Trophoblast cell (in vitro differentiated cells and primary cell): ENCODE measurements around the gene TSHR.
A peak's percentile ranks its signal among the peaks of the same experiment; 100 is the strongest.

Experiments
- DNase-seq, 2 donors: peaks; one replicate each; pipeline ENCODE4 v3.0.0-alpha.2; 2016
- H2AFZ ChIP-seq: 2 replicates; pipeline ENCODE4 v1.6.1; 2013; ENCODE audit warnings: low read length, moderate library complexity, mild to moderate bottlenecking; ENCODE audit not compliant: insufficient read depth, poor library complexity
- H2AK5ac ChIP-seq: 2 replicates; pipeline ENCODE4 v1.6.1; 2013; ENCODE audit warnings: mild to moderate bottlenecking, low read length
- H2BK120ac ChIP-seq: 2 replicates; pipeline ENCODE4 v1.6.1; 2013; ENCODE audit warnings: low read length, mild to moderate bottlenecking, moderate library complexity; ENCODE audit not compliant: insufficient read depth, poor library complexity
- H2BK12ac ChIP-seq: 2 replicates; pipeline ENCODE4 v1.6.1; 2013; ENCODE audit warnings: mild to moderate bottlenecking, low read length, moderate library complexity
- H2BK5ac ChIP-seq: 2 replicates; pipeline ENCODE4 v1.6.1; 2013; ENCODE audit warnings: low read length, low read depth, moderate library complexity, mild to moderate bottlenecking; ENCODE audit not compliant: poor library complexity
- H3K14ac ChIP-seq: 2 replicates; pipeline ENCODE4 v1.6.1; 2013; ENCODE audit warnings: mild to moderate bottlenecking, low read length
- H3K18ac ChIP-seq: 2 replicates; pipeline ENCODE4 v1.6.1; 2013; ENCODE audit warnings: mild to moderate bottlenecking, low read length
- H3K23ac ChIP-seq: 2 replicates; pipeline ENCODE4 v1.6.1; 2013; ENCODE audit warnings: low read length
- H3K27ac ChIP-seq: 2 replicates; pipeline ENCODE4 v1.5.1; 2013; ENCODE audit warnings: low read depth, mild to moderate bottlenecking, inconsistent platforms, low read length, moderate library complexity
- H3K27me3 ChIP-seq: 2 replicates; pipeline ENCODE4 v1.6.1; 2013; ENCODE audit warnings: inconsistent platforms, mild to moderate bottlenecking, low read length, moderate library complexity; ENCODE audit not compliant: insufficient read depth
- H3K36me3 ChIP-seq, 2 experiments: 1 replicate in 1 of 2; 2 replicates in 1 of 2; pipeline ENCODE4 v1.6.1; 2013; ENCODE audit warnings: low read length in 2 of 2, mild to moderate bottlenecking in 2 of 2, moderate library complexity in 1 of 2; ENCODE audit not compliant: insufficient read depth in 2 of 2, control insufficient read depth in 1 of 2
- H3K4ac ChIP-seq: 2 replicates; pipeline ENCODE4 v1.6.1; 2013; ENCODE audit warnings: low read depth, mild to moderate bottlenecking, low read length, moderate library complexity
- H3K4me1 ChIP-seq, 2 experiments: 1 replicate in 1 of 2; 2 replicates in 1 of 2; pipeline ENCODE4 v1.6.1; 2013; ENCODE audit warnings: low read length in 2 of 2, mild to moderate bottlenecking in 2 of 2, moderate library complexity in 1 of 2; ENCODE audit not compliant: insufficient read depth in 2 of 2, control insufficient read depth in 1 of 2
- H3K4me2 ChIP-seq: 2 replicates; pipeline ENCODE4 v1.6.1; 2013; ENCODE audit warnings: inconsistent platforms, mild to moderate bottlenecking, low read length, moderate library complexity
- H3K4me3 ChIP-seq: 2 replicates; pipeline ENCODE4 v1.5.1; 2013; ENCODE audit warnings: mild to moderate bottlenecking, low read depth, low read length, inconsistent platforms
- H3K79me1 ChIP-seq: one replicate; pipeline ENCODE4 v1.6.1; 2013; ENCODE audit warnings: low read length
- H3K79me2 ChIP-seq: 2 replicates; pipeline ENCODE4 v1.6.1; 2013; ENCODE audit warnings: low read length, mild to moderate bottlenecking; ENCODE audit not compliant: control insufficient read depth, insufficient read depth, poor library complexity
- H3K9ac ChIP-seq: 2 replicates; pipeline ENCODE4 v1.6.1; 2013; ENCODE audit warnings: mild to moderate bottlenecking, low read length
- H3K9me3 ChIP-seq: 2 replicates; pipeline ENCODE4 v1.6.1; 2013; ENCODE audit warnings: low read depth, mild to moderate bottlenecking, control low read depth, inconsistent platforms, low read length; ENCODE audit not compliant: insufficient read depth
- H4K12ac ChIP-seq: 2 replicates; pipeline ENCODE4 v1.6.1; 2013; ENCODE audit warnings: low read depth, mild to moderate bottlenecking, low read length, moderate library complexity
- H4K8ac ChIP-seq: 2 replicates; pipeline ENCODE4 v1.6.1; 2013; ENCODE audit warnings: low read depth, mild to moderate bottlenecking, low read length, moderate library complexity
- H4K91ac ChIP-seq: one replicate; pipeline ENCODE4 v1.6.1; 2013; ENCODE audit warnings: low read depth, mild to moderate bottlenecking, low read length, moderate library complexity
- WGBS: extraction: QIAGEN DNeasy Blood & Tissue Kit; methylation state at CpG from one replicate; pipeline ENCODE4 v1.1.7; 2013; ENCODE audit warnings: missing lambda C conversion rate; ENCODE audit not compliant: insufficient read length, insufficient coverage; ENCODE audit errors: extremely low coverage; 5-methylcytosine and 5-hydroxymethylcytosine counted together

TSHR gene

DNA sequence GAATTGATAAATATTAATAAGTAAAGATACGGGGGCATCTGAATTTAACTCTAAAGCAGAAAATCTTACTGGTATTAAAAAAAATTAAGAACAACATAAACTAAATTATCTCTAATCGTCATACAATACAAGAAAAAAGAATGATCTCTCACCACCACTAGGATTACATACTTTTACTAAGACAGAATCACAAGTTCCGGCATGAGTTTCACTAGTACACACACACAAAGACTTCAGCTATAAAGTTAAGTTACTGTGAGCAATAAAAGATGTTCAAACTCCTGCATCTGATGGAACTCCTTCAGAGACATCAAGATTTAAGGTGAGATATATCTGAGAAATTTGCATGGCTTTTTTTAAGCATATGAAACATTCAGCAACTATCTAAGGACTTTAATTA, 35.8 kb upstream of the TSHR start:
- no peak for DNase-seq
- Histone ChIP-seq H3K4me3 (no peak overlapping the region), H3K27me3 (no peaks in the 10 kb centered on the region), H3K4ac (no peak overlapping the region), H2BK5ac (no peak overlapping the region), H4K8ac (no peak overlapping the region), H3K79me1 (no peaks in the 10 kb centered on the region), H3K18ac (no peak overlapping the region), H3K27ac (no peak overlapping the region), H3K79me2 (no peaks in the 10 kb centered on the region), H3K9ac (no peak overlapping the region), H2BK12ac (no peak overlapping the region), H3K4me1 (no peaks in the 10 kb centered on the region), H3K9me3 (no peaks in the 10 kb centered on the region), H4K12ac (no peak overlapping the region), H2AK5ac (no peak overlapping the region), H3K23ac (no peak overlapping the region), H4K91ac (no peak overlapping the region), H3K4me2 (no peak overlapping the region), H2BK120ac (no peak overlapping the region), H3K36me3 (no peaks in the 10 kb centered on the region), H3K14ac (no peak overlapping the region), H2AFZ (no peak overlapping the region)
- no CpG with 5 or more reads among the region's 3 CpGs for WGBS

DNA sequence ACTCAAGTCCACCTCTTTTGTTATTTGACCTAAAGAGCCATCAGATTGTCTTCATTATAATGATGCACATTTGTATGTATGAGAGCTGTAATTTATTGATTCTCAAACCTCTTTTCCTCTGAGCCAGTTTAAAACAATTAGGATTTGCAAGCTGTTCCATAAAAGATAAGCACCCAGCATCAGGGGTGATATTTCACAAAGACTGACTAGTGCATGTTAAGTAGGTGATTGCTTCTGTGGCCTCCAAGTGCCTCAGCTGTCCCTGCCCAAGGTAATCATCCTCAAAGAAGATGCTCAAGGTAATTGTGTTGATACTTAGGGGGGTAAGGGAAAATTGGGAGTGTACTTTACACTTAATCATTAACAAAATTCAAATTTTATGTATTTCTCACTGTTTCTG, 32.1 kb upstream of the TSHR start:
- no peak overlapping the region for H4K91ac ChIP-seq
- H3K14ac ChIP-seq: no peak overlapping the region

GRCh38 chr14:80924365-80925103, 30.9 kb upstream of the TSHR start:
- H3K27me3 ChIP-seq: no peaks in the 10 kb centered on the region
- no peak for DNase-seq
- no peaks in the 10 kb centered on the region for H3K36me3 ChIP-seq
- no peak overlapping the region for H2BK12ac ChIP-seq
- no peaks in the 10 kb centered on the region for H3K9me3 ChIP-seq
- no peak overlapping the region for H3K9ac ChIP-seq
- H4K91ac ChIP-seq: no peak overlapping the region
- no peak overlapping the region for H3K4me3 ChIP-seq
- no peak overlapping the region for H3K18ac ChIP-seq
- no peak overlapping the region for H3K23ac ChIP-seq
- no peak overlapping the region for H4K12ac ChIP-seq
- whole genome bisulfite sequencing: no CpG with 5 or more reads among the region's 2 CpGs
- no peaks in the 10 kb centered on the region for H3K79me2 ChIP-seq
- no peak overlapping the region for H2BK5ac ChIP-seq
- no peak overlapping the region for H2AFZ ChIP-seq
- no peak overlapping the region for H4K8ac ChIP-seq
- no peak overlapping the region for H2AK5ac ChIP-seq
- no peak overlapping the region for H3K4me2 ChIP-seq
- no peaks in the 10 kb centered on the region for H3K79me1 ChIP-seq
- no peak overlapping the region for H3K4ac ChIP-seq
- no peaks in the 10 kb centered on the region for H3K4me1 ChIP-seq
- H3K27ac ChIP-seq: no peak overlapping the region
- no peak overlapping the region for H2BK120ac ChIP-seq
- H3K14ac ChIP-seq: no peak overlapping the region

More for the DNA sequence above, 32.1 kb upstream of the TSHR start:
- no peak overlapping the region for H3K9ac ChIP-seq
- H3K23ac ChIP-seq: no peak overlapping the region
- no peaks in the 10 kb centered on the region for H3K4me1 ChIP-seq
- H2BK120ac ChIP-seq: no peak overlapping the region
- H3K27ac ChIP-seq: no peak overlapping the region
- H3K79me1 ChIP-seq: no peaks in the 10 kb centered on the region
- H4K12ac ChIP-seq: no peak overlapping the region
- no peak overlapping the region for H2AK5ac ChIP-seq
- H4K8ac ChIP-seq: no peak overlapping the region
- H3K18ac ChIP-seq: no peak overlapping the region
- H3K36me3 ChIP-seq: no peaks in the 10 kb centered on the region
- H3K79me2 ChIP-seq: no peaks in the 10 kb centered on the region
- no peak overlapping the region for H2AFZ ChIP-seq
- no peaks in the 10 kb centered on the region for H3K27me3 ChIP-seq
- no peak overlapping the region for H3K4me3 ChIP-seq
- H3K4ac ChIP-seq: no peak overlapping the region
- no peak for DNase-seq
- H2BK12ac ChIP-seq: no peak overlapping the region
- no peaks in the 10 kb centered on the region for H3K9me3 ChIP-seq
- no peak overlapping the region for H2BK5ac ChIP-seq
- no peak overlapping the region for H3K4me2 ChIP-seq

DNA sequence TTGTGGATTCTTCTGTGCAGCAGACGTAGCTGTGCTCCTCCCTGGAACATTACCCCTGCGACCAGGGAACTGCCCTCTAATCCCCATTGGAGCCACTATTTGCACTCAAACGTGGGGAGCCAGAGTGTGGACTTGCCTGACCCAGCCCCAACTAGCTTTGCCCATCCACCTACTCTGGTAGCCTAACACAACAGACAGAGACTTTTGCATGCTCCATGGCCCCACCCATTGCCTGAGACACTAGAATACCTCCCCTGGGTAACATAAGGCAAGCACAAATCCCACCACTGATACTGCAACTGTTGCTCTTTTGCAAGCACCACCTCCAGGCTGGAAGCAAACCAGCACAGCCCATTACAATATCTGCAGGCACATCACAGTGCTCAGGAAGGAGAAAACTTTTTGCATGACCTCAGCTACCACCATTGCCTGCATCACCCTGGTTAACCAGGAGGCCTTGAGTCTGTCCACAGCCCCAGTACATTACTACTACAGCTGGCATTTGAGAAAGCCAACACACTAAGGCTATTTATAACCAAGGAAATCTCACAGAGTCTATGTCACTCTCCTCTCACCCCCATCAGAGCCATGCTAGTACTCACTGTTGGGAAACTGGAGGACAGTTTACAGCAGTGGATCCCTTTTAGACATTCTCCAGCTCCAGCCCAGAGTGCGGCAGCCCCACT, 28.9 kb upstream of the TSHR start:
- peak; percentile 93 to 94 for DNase-seq
- Histone ChIP-seq H3K79me1 (no peaks in the 10 kb centered on the region), H3K27me3 (no peaks in the 10 kb centered on the region), H2AK5ac (no peak overlapping the region), H2BK12ac (no peak overlapping the region), H3K4me1 (no peaks in the 10 kb centered on the region), H4K91ac (no peak overlapping the region), H2BK120ac (no peak overlapping the region), H3K9me3 (no peaks in the 10 kb centered on the region), H2AFZ (no peak overlapping the region), H3K79me2 (no peaks in the 10 kb centered on the region), H3K4me3 (no peak overlapping the region), H3K4ac (no peak overlapping the region), H4K8ac (no peak overlapping the region), H3K23ac (no peak overlapping the region), H2BK5ac (no peak overlapping the region), H3K4me2 (no peak overlapping the region), H4K12ac (no peak overlapping the region), H3K18ac (no peak overlapping the region), H3K27ac (no peak overlapping the region), H3K36me3 (no peaks in the 10 kb centered on the region), H3K9ac (no peak overlapping the region), H3K14ac (no peak overlapping the region)
- WGBS: no CpG with 5 or more reads among the region's 4 CpGs
